Measurements from ENCODE around the gene SLC34A3. TPM values are rescaled to one million over a fixed set of nuclear protein-coding genes. Genes with fewer than 3 reads are reported as not detected.
"Not testable (repeated sequence)": the region's sequence is repeated elsewhere in the genome, so short reads cannot be mapped to it uniquely, and the experiment has no call there.

SLC34A3 gene
- total RNA-seq, 4 donors from 2014 or later = 0.33 TPM; not detected in 3

DNA sequence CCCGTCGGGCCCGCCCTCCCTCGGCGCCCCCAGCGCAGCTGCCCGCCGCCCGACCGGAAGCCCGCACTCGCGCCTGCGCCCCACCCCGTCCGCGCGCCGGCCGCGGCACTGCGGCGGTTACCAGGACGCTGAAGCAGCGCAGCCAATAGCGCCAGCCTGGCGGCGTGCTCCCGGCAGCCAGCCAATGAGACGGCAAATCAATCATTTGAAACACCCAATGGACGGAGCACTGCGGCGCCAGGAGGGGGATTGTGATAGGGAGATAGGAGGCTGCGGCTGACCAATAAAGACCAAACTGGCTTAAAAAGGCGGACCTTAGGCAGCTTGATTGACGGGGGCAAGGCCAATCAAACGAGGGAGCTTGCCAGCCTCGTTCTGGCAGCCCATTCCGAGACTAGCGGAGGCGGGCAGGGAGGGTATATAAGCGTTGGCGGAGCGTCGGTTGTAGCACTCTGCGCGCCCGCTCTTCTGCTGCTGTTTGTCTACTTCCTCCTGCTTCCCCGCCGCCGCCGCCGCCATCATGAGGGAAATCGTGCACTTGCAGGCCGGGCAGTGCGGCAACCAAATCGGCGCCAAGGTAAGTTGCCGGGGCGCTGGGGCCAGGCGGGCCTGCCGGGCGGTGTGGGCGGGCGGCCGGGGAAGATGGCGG is 10.3 kb downstream of the SLC34A3 start, which contains the start of gene TUBB4B:
TSS of gene TUBB4B (plus strand) at position 447 of the 649 bp plus-strand sequence. CDS start at position 521, 74 bp downstream.
- Histone ChIP-seq H3K4me3 (replicated peaks in 1 of 3) (peak within 1 kb of the TSS; percentile 71 to 83 (median 72)), H3K4me1 (peaks cover 22 to 52% of the 10 kb centered on the region in 2 donors), H3K9me3 (no peaks in the 10 kb centered on the region), H3K27ac (peak within 1 kb of the TSS; percentile 91 to 97 (median 94)), H3K27me3 (no peaks in the 10 kb centered on the region), H3K36me3 (peaks cover 16 to 18% of the 10 kb centered on the region in 2 donors)
- TF ChIP-seq POLR2A (IDR thresholded peaks at IDR 0.05) = peak; percentile 99 to 100
- peak in 1 of 6 experiments; percentile 15 for TF ChIP-seq CTCF (IDR thresholded peaks at IDR 0.05)
- DNase-seq = peak; percentile 99 to 100
- intact Hi-C loops (cut with DNase I) = no loop called here
- 0 to 1% methylated on average over 23 to 44 of the region's 67 CpGs for WGBS, 2 donors

GRCh38 chr9:137241490-137242268 is 11.0 kb downstream of the SLC34A3 start:
- DNase-seq = peak; percentile 47 to 56
- TF ChIP-seq POLR2A (IDR thresholded peaks at IDR 0.05) (no peak), CTCF (IDR thresholded peaks at IDR 0.05) (no peak)
- intact Hi-C loops (cut with DNase I) = no loop called here
- Histone ChIP-seq H3K36me3 (peaks cover 16 to 18% of the 10 kb centered on the region in 2 donors), H3K9me3 (no peaks in the 10 kb centered on the region), H3K27me3 (no peaks in the 10 kb centered on the region), H3K4me3 (replicated peaks in 1 of 3) (peak overlapping the region; percentile 71 to 83 (median 72)), H3K27ac (peak overlapping the region; percentile 66 to 74 (median 70)), H3K4me1 (peaks cover 15 to 45% of the 10 kb centered on the region in 2 donors)
- WGBS, 2 donors = 5 to 27% methylated on average over 5 to 21 of the region's 83 CpGs

- Histone ChIP-seq H3K27ac (peak overlapping the region in 2 of 3 donors; percentile 55 to 66), H3K4me1 (peaks cover 8 to 36% of the 10 kb centered on the region in 2 donors), H3K9me3 (no peaks in the 10 kb centered on the region), H3K36me3 (peaks cover 16 to 18% of the 10 kb centered on the region in 2 donors), H3K27me3 (no peaks in the 10 kb centered on the region), H3K4me3 (replicated peaks in 1 of 3) (peak overlapping the region; percentile 71 to 83 (median 72))
- intact Hi-C loops (cut with DNase I) = no loop called here
- no peak for DNase-seq
- 83 to 84% methylated on average over 30 to 36 of the region's 36 CpGs for WGBS, 2 donors
- TF ChIP-seq CTCF (IDR thresholded peaks at IDR 0.05) (no peak), POLR2A (IDR thresholded peaks at IDR 0.05) (no peak)
Observed at GRCh38 chr9:137242269-137243203, 11.8 kb downstream of the SLC34A3 start.

- H3K4me3 ChIP-seq (replicated peaks in 1 of 3); H3K27ac ChIP-seq; H3K27me3 ChIP-seq; DNase-seq; H3K9me3 ChIP-seq; intact Hi-C loops (cut with DNase I): not testable (repeated sequence)
- H3K4me1 ChIP-seq = peaks cover 8 to 29% of the 10 kb centered on the region in 2 donors
- 93 to 96% methylated on average over 18 of the region's 18 CpGs for WGBS, 2 donors
- H3K36me3 ChIP-seq = peaks cover 16 to 18% of the 10 kb centered on the region in 2 donors
Observed at GRCh38 chr9:137243266-137243625, 12.5 kb downstream of the SLC34A3 start.

Measured in thyroid gland (tissue), 4 donors.